Activated effector memory CD4-positive, alpha-beta T cell treated with anti-CD3 and anti-CD28 coated beads, Interleukin-2, amount 50 U/mL, for 16 hours (primary cell): ENCODE data around the gene PRR16.
"Not testable (repeated sequence)": the region's sequence is repeated elsewhere in the genome, so short reads cannot be mapped to it uniquely, and the experiment has no call there.

Experiments
- DNase-seq: peaks from one replicate; pipeline ENCODE4 v3.0.0-alpha.2; 2020

PRR16 gene

GRCh38 chr5:120463991-120464626 is at the start of gene PRR16:
Gene PRR16 (plus strand): TSS chr5:120464300.
- DNase-seq, result peak; percentile 58

- DNase-seq, result no peak
Observed at GRCh38 chr5:120415985-120416384, 48.1 kb upstream of the PRR16 start.

- no peak for DNase-seq
Observed at GRCh38 chr5:120419127-120419526, 45.0 kb upstream of the PRR16 start.

- DNase-seq, result not testable (repeated sequence)
Observed at GRCh38 chr5:120426633-120427275, 37.3 kb upstream of the PRR16 start.

GRCh38 chr5:120430572-120430971 is 33.5 kb upstream of the PRR16 start:
- DNase-seq, result no peak

- DNase-seq, result no peak
Observed at GRCh38 chr5:120432861-120433260, 31.2 kb upstream of the PRR16 start.

- no peak for DNase-seq
Observed at GRCh38 chr5:120435129-120435528, 29.0 kb upstream of the PRR16 start.

GRCh38 chr5:120436996-120437395 is 27.1 kb upstream of the PRR16 start:
- no peak for DNase-seq

- DNase-seq, result no peak
Observed at GRCh38 chr5:120442694-120443093, 21.4 kb upstream of the PRR16 start.

GRCh38 chr5:120443607-120444006 is 20.5 kb upstream of the PRR16 start:
- no peak for DNase-seq

- DNase-seq, result no peak
Observed at GRCh38 chr5:120446068-120446492, 18.0 kb upstream of the PRR16 start.

- DNase-seq, result no peak
Observed at GRCh38 chr5:120446901-120447300, 17.2 kb upstream of the PRR16 start.

- DNase-seq, result no peak
Observed at GRCh38 chr5:120447706-120448239, 16.3 kb upstream of the PRR16 start.

GRCh38 chr5:120449501-120449900 is 14.6 kb upstream of the PRR16 start:
- DNase-seq, result no peak

- DNase-seq, result no peak
Observed at GRCh38 chr5:120450910-120451309, 13.2 kb upstream of the PRR16 start.

- no peak for DNase-seq
Observed at GRCh38 chr5:120451445-120451844, 12.7 kb upstream of the PRR16 start.

- DNase-seq, result no peak
Observed at GRCh38 chr5:120452471-120452870, 11.6 kb upstream of the PRR16 start.

- no peak for DNase-seq
Observed at GRCh38 chr5:120454094-120454798, 9.9 kb upstream of the PRR16 start.

- no peak for DNase-seq
Observed at GRCh38 chr5:120456006-120456405, 8.1 kb upstream of the PRR16 start.

- DNase-seq, result peak; percentile 67
Observed at GRCh38 chr5:120457839-120458507, 6.1 kb upstream of the PRR16 start.

GRCh38 chr5:120458508-120458847 is 5.6 kb upstream of the PRR16 start:
- DNase-seq, result not testable (repeated sequence)

- no peak for DNase-seq
Observed at GRCh38 chr5:120461251-120461650, 2.8 kb upstream of the PRR16 start.

GRCh38 chr5:120463006-120463680 is 957 bp upstream of the PRR16 start:
- DNase-seq, result no peak
